IMR-90 (cell line): ENCODE results near the gene GRIFIN. TPM values are rescaled to one million over a fixed set of nuclear protein-coding genes. Genes with fewer than 3 reads are reported as not detected.

Experiments
- ATAC-seq: fragments of 200-7000 bp; cut with Tn5 transposase; 2 replicates; pipeline ENCODE4 v1.9.1; 2020; ENCODE audit warnings: low read depth, mild to moderate bottlenecking, moderate library complexity
- BruUV-seq: library from RNA; stranded (reverse); fragments of 400-500 nt; replicated peaks from 2 replicates; lab custom pipeline; 2021; lab: Mats Ljungman, UMichigan
- CTCF ChIA-PET: fragments of 300-600 bp; formaldehyde crosslinking; extraction: SDS; loops from one replicate; lab custom pipeline; 2021; ENCODE audit warnings: antibody characterized with exemption; lab: Yijun Ruan, JAX
- POLR2A ChIA-PET: fragments of 300-600 bp; sonication (Branson Sonifier 250); formaldehyde crosslinking; loops from one replicate; lab custom pipeline; 2022; ENCODE audit warnings: antibody characterized with exemption; ENCODE audit not compliant: unreplicated experiment; lab: Charles Lee
- DNase-seq: peaks from one replicate; pipeline ENCODE4 v3.0.0; 2013
- H2AFZ ChIP-seq: replicated peaks from 2 replicates; pipeline ENCODE3; 2013; ENCODE audit warnings: low read length, mild to moderate bottlenecking; ENCODE audit not compliant: poor library complexity
- H2AK5ac ChIP-seq: 2 replicates; pipeline ENCODE4 v1.6.1; 2013; ENCODE audit warnings: low read depth, low read length, inconsistent platforms
- H2AK9ac ChIP-seq: replicated peaks from 2 replicates; pipeline ENCODE3; 2013; ENCODE audit warnings: mild to moderate bottlenecking, low read depth, low read length, moderate library complexity; ENCODE audit not compliant: poor library complexity
- H2BK120ac ChIP-seq: 2 replicates; pipeline ENCODE4 v1.6.1; 2013; ENCODE audit warnings: low read depth, low read length, inconsistent platforms
- H2BK15ac ChIP-seq: 3 replicates; pipeline ENCODE4 v1.6.1; 2013; ENCODE audit warnings: low read depth, low read length, inconsistent platforms
- H2BK20ac ChIP-seq: 2 replicates; pipeline ENCODE4 v1.6.1; 2013; ENCODE audit warnings: low read depth, mild to moderate bottlenecking, inconsistent platforms, low read length, moderate library complexity
- H2BK5ac ChIP-seq: 2 replicates; pipeline ENCODE4 v1.6.1; 2013; ENCODE audit warnings: mild to moderate bottlenecking, low read depth, low read length, inconsistent platforms; ENCODE audit not compliant: poor library complexity, severe bottlenecking
- H3K14ac ChIP-seq: replicated peaks from 2 replicates; pipeline ENCODE4 v1.6.1; 2013; ENCODE audit warnings: low read depth, low read length, inconsistent platforms
- H3K18ac ChIP-seq: 2 replicates; pipeline ENCODE4 v1.6.1; 2013; ENCODE audit warnings: low read depth, low read length, control low read depth
- H3K23ac ChIP-seq: 2 replicates; pipeline ENCODE4 v1.6.1; 2013; ENCODE audit warnings: low read depth, low read length, inconsistent platforms
- H3K27ac ChIP-seq: 2 replicates; pipeline ENCODE4 v1.5.1; 2013; ENCODE audit warnings: mild to moderate bottlenecking, control low read depth, low read length; ENCODE audit not compliant: insufficient read depth
- H3K27me3 ChIP-seq: 2 replicates; pipeline ENCODE4 v1.6.1; 2013; ENCODE audit warnings: low read length; ENCODE audit not compliant: control insufficient read depth, insufficient read depth
- H3K36me3 ChIP-seq: 2 replicates; pipeline ENCODE4 v1.6.1; 2013; ENCODE audit warnings: low read length, mixed read lengths; ENCODE audit not compliant: control insufficient read depth, insufficient read depth
- H3K4ac ChIP-seq: 2 replicates; pipeline ENCODE4 v1.6.1; 2013; ENCODE audit warnings: low read depth, low read length, inconsistent platforms
- H3K4me1 ChIP-seq: 2 replicates; pipeline ENCODE4 v1.6.1; 2013; ENCODE audit warnings: low read length, mixed read lengths; ENCODE audit not compliant: control insufficient read depth, insufficient read depth
- H3K4me2 ChIP-seq: 2 replicates; pipeline ENCODE4 v1.6.1; 2013; ENCODE audit warnings: low read depth, mild to moderate bottlenecking, control low read depth, low read length, moderate library complexity
- H3K4me3 ChIP-seq: 2 replicates; pipeline ENCODE4 v1.5.1; 2013; ENCODE audit warnings: low read depth, mild to moderate bottlenecking, control low read depth, low read length, moderate library complexity; ENCODE audit not compliant: insufficient read depth
- H3K56ac ChIP-seq: 2 replicates; pipeline ENCODE4 v1.6.1; 2013; ENCODE audit warnings: low read length, inconsistent platforms; ENCODE audit not compliant: insufficient read depth; ENCODE audit errors: extremely low read depth
- H3K79me1 ChIP-seq, 2 experiments: 2 replicates each; pipeline ENCODE4 v1.6.1; 2013; ENCODE audit warnings: low read length in 2 of 2, inconsistent platforms in 1 of 2, low read depth in 1 of 2
- H3K9ac ChIP-seq: 2 replicates; pipeline ENCODE4 v1.6.1; 2013; ENCODE audit warnings: low read depth, low read length, control low read depth
- H3K9me1 ChIP-seq: 2 replicates; pipeline ENCODE4 v1.6.1; 2013; ENCODE audit warnings: low read length, inconsistent platforms; ENCODE audit not compliant: insufficient read depth
- H3K9me3 ChIP-seq: 2 replicates; pipeline ENCODE4 v1.6.1; 2013; ENCODE audit warnings: low read length; ENCODE audit not compliant: control insufficient read depth, insufficient read depth
- H4K20me1 ChIP-seq: 2 replicates; pipeline ENCODE4 v1.6.1; 2013; ENCODE audit warnings: low read length, inconsistent platforms; ENCODE audit not compliant: insufficient read depth
- H4K5ac ChIP-seq: 2 replicates; pipeline ENCODE4 v1.6.1; 2013; ENCODE audit warnings: mild to moderate bottlenecking, low read depth, low read length, control low read depth
- H4K8ac ChIP-seq, 2 experiments: 2 replicates each; pipeline ENCODE4 v1.6.1; 2013; ENCODE audit warnings: low read depth in 2 of 2, low read length in 2 of 2, control low read depth in 1 of 2, inconsistent platforms in 1 of 2
- H4K91ac ChIP-seq: 2 replicates; pipeline ENCODE4 v1.6.1; 2013; ENCODE audit warnings: low read depth, low read length, inconsistent platforms; ENCODE audit not compliant: insufficient read depth
- BHLHE40 ChIP-seq: fragments of 150-350 bp; IDR thresholded peaks from 2 replicates; pipeline ENCODE4 v1.6.1; 2016; ENCODE audit warnings: mild to moderate bottlenecking, low read depth, low read length
- CEBPB ChIP-seq: IDR thresholded peaks from 2 replicates; pipeline ENCODE4 v1.6.1; 2012; ENCODE audit warnings: low read depth, low read length, improper control_type of control experiment
- CHD1 ChIP-seq: IDR thresholded peaks from 2 replicates; pipeline ENCODE4 v1.6.1; 2012; ENCODE audit warnings: low read depth, low read length, improper control_type of control experiment
- CTCF ChIP-seq: conservative IDR thresholded peaks from 2 replicates; pipeline ENCODE4 v1.5.1; 2012; ENCODE audit warnings: mild to moderate bottlenecking, low read depth, low read length, improper control_type of control experiment
- ELK1 ChIP-seq: fragments of 150-350 bp; IDR thresholded peaks from 2 replicates; pipeline ENCODE4 v1.6.1; 2016; ENCODE audit warnings: low read depth, mild to moderate bottlenecking, low read length, moderate library complexity, borderline replicate concordance
- FOS ChIP-seq: fragments of 150-350 bp; IDR thresholded peaks from 2 replicates; pipeline ENCODE4 v1.6.1; 2016; ENCODE audit warnings: low read depth, low read length
- MAFK ChIP-seq: IDR thresholded peaks from 2 replicates; pipeline ENCODE4 v1.6.1; 2012; ENCODE audit warnings: low read depth, low read length, improper control_type of control experiment
- MAZ ChIP-seq: IDR thresholded peaks from 2 replicates; pipeline ENCODE4 v1.6.1; 2012; ENCODE audit warnings: low read depth, mild to moderate bottlenecking, low read length, improper control_type of control experiment, moderate library complexity, borderline replicate concordance
- MXI1 ChIP-seq: IDR thresholded peaks from 2 replicates; pipeline ENCODE4 v1.6.1; 2012; ENCODE audit warnings: low read depth, mild to moderate bottlenecking, low read length, moderate library complexity, borderline replicate concordance
- POLR2A ChIP-seq: IDR thresholded peaks from 2 replicates; pipeline ENCODE4 v1.6.1; 2012; ENCODE audit warnings: mild to moderate bottlenecking, low read depth, low read length
- RAD21 ChIP-seq: IDR thresholded peaks from 2 replicates; pipeline ENCODE4 v1.6.1; 2012; ENCODE audit warnings: low read length, improper control_type of control experiment
- RCOR1 ChIP-seq: IDR thresholded peaks from 2 replicates; pipeline ENCODE4 v1.6.1; 2012; ENCODE audit warnings: mild to moderate bottlenecking, low read length, improper control_type of control experiment; ENCODE audit not compliant: insufficient replicate concordance
- RFX5 ChIP-seq: IDR thresholded peaks from 2 replicates; pipeline ENCODE4 v1.8.0; 2012; ENCODE audit warnings: low read depth, mild to moderate bottlenecking, low read length, moderate library complexity
- SMC3 ChIP-seq: fragments of 150-350 bp; IDR thresholded peaks from 2 replicates; pipeline ENCODE4 v1.6.1; 2016; ENCODE audit warnings: low read depth, mild to moderate bottlenecking, antibody characterized with exemption, low read length, moderate library complexity
- WGBS, 2 experiments: methylation state at CpG; one replicate each; pipeline versions ENCODE4 v1.1.5 to v1.1.7; 2013; ENCODE audit warnings: missing lambda C conversion rate in 2 of 2; ENCODE audit not compliant: insufficient read length in 1 of 2; ENCODE audit errors: extremely low coverage in 2 of 2; 5-methylcytosine and 5-hydroxymethylcytosine counted together
- dilution Hi-C: fragments of 300-500 bp; cut with HindIII; formaldehyde crosslinking; loops from one replicate; pipeline ENCODE4 v1.14.3; 2018; ENCODE audit warnings: low sequenced_read_pairs; ENCODE audit not compliant: unreplicated experiment
- in situ Hi-C: fragments of 300-500 bp; cut with MboI; formaldehyde crosslinking; loops from 3 replicates; pipeline ENCODE4 v1.14.3; 2019; ENCODE audit warnings: low sequenced_read_pairs, inconsistent platforms, mixed read lengths
- intact Hi-C: fragments of 100-400 bp; cut with micrococcal nuclease; formaldehyde crosslinking; loops from 2 replicates; pipeline ENCODE4 v1.10.0; 2022
- polyA plus RNA-seq, 3 experiments: library from polyadenylated mRNA; depleted of rRNA; stranded (reverse); fragments of >200 nt; gene quantifications; 2 replicates each; pipeline ENCODE4 v1.2.3, GENCODE V29; 2012; ENCODE audit warnings: low replicate concordance in 1 of 3
- total RNA-seq: library from RNA; depleted of rRNA; stranded (reverse); fragments of >200 nt; gene quantifications from 2 replicates; pipeline ENCODE4 v1.2.3, GENCODE V29; 2012
- TF ChIP-seq, protein P1 (sequence below): fragments of 150-350 bp; IDR thresholded peaks from 2 replicates; pipeline ENCODE4 v1.6.1; 2017; ENCODE audit warnings: mild to moderate bottlenecking, antibody characterized with exemption, low read length, low read depth

GRIFIN gene
- total and polyA plus RNA-seq, 2 of the 4 experiments (the other 2 are of a cell fraction) = not detected

GRCh38 chr7:2472739-2473138, 3.5 kb downstream of the GRIFIN start:
- H2AK9ac ChIP-seq = no peak overlapping the region
- H3K23ac ChIP-seq = no peak overlapping the region
- H2BK5ac ChIP-seq = no peak overlapping the region
- dilution Hi-C loops = no loop called here
- H3K4me3 ChIP-seq = no peak overlapping the region
- H3K4me1 ChIP-seq = peaks cover 6% of the 10 kb centered on the region; the same call in 1 of the 2 replicates
- H3K4me2 ChIP-seq = no peak overlapping the region
- no peak overlapping the region for H3K56ac ChIP-seq
- H4K5ac ChIP-seq = no peak overlapping the region
- no peak overlapping the region for H2BK20ac ChIP-seq
- H3K9ac ChIP-seq = no peak overlapping the region
- H3K27me3 ChIP-seq = peaks cover 3% of the 10 kb centered on the region; the same call in 1 of the 2 replicates
- H4K91ac ChIP-seq = no peak overlapping the region
- WGBS, 2 experiments = 80% methylated on average over 1 of the region's 6 CpGs; no CpG with 5 or more reads in 1 of the 2 experiments
- no peak overlapping the region for H3K18ac ChIP-seq
- no peaks in the 10 kb centered on the region for H3K36me3 ChIP-seq
- H3K14ac ChIP-seq = no peak overlapping the region
- H3K27ac ChIP-seq = no peak overlapping the region
- no peak overlapping the region for H3K4ac ChIP-seq
- ATAC-seq (no peak), DNase-seq (no peak)
- no peak overlapping the region for H2AK5ac ChIP-seq
- BruUV-seq = no TSS peak
- intact Hi-C loops = loop anchor here (10.0 kb wide), 2 partner anchors 172 to 682 kb away; no protein-coding TSS in a partner anchor
- no peaks in the 10 kb centered on the region for H4K20me1 ChIP-seq
- no peaks in the 10 kb centered on the region for H3K9me1 ChIP-seq
- H3K9me3 ChIP-seq = no peaks in the 10 kb centered on the region
- no peak overlapping the region for H4K8ac ChIP-seq
- H3K79me1 ChIP-seq = no peaks in the 10 kb centered on the region
- no peak overlapping the region for H2BK15ac ChIP-seq
- no peak overlapping the region for H2AFZ ChIP-seq
- H2BK120ac ChIP-seq = no peak overlapping the region
- TF ChIP-seq SMC3 = no peak
- no peak for TF ChIP-seq CEBPB
- no peak for TF ChIP-seq RAD21
- TF ChIP-seq ELK1 = no peak
- no peak for TF ChIP-seq CTCF
- no peak for TF ChIP-seq POLR2A
- no peak for TF ChIP-seq FOS
- no peak for TF ChIP-seq RFX5
- no peak for TF ChIP-seq MAZ
- TF ChIP-seq, protein P1, sequence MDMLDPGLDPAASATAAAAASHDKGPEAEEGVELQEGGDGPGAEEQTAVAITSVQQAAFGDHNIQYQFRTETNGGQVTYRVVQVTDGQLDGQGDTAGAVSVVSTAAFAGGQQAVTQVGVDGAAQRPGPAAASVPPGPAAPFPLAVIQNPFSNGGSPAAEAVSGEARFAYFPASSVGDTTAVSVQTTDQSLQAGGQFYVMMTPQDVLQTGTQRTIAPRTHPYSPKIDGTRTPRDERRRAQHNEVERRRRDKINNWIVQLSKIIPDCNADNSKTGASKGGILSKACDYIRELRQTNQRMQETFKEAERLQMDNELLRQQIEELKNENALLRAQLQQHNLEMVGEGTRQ = no peak
- no peak for TF ChIP-seq MXI1
- no peak for TF ChIP-seq CHD1
- TF ChIP-seq RCOR1 = no peak
- no peak for TF ChIP-seq MAFK
- TF ChIP-seq BHLHE40 = no peak
- POLR2A ChIA-PET = no interaction called here
- in situ Hi-C loops = no loop called here
- CTCF ChIA-PET = interaction anchor here (0.7 kb wide), 1 partner anchor 13 kb away, joined by 4 read pairs; no protein-coding TSS in a partner anchor
